ENCODE results near the gene MCOLN1. TPM values are rescaled to one million over a fixed set of nuclear protein-coding genes. Genes with fewer than 3 reads are reported as not detected.

The MCOLN1 gene
- polyA plus RNA-seq, 1 of the 3 experiments (the other 2 are of a cell fraction), result 28.4 TPM

- whole genome bisulfite sequencing (ENCODE audit: low lambda C conversion rate), result 27% methylated on average over 27 of the region's 37 CpGs
- Histone ChIP-seq H3K27me3 (ENCODE audit: insufficient read depth) (no peaks in the 10 kb centered on the region), H3K4me2 (no peak overlapping the region), H3K4me1 (ENCODE audit: control insufficient read depth in 1 of 2, insufficient read depth in 2 of 2, low read depth in 1 of 2, low read length in 1 of 2) (peaks cover 0 to 29% of the 10 kb centered on the region in 2 experiments; a peak in 1 of 4 replicates), H4K20me1 (ENCODE audit: insufficient read depth) (no peaks in the 10 kb centered on the region), H3K9ac (no peak overlapping the region), H3K4me3 (ENCODE audit: low read depth in 2 of 2, low read length in 1 of 2) (no peak overlapping the region), H3K9me3 (no peaks in the 10 kb centered on the region), H3K9me2 (no peaks in the 10 kb centered on the region), H2AFZ (ENCODE audit: low read depth) (no peak overlapping the region), H3K36me3 (replicated peaks in 1 of 2; ENCODE audit: control insufficient read depth in 1 of 2, insufficient read depth in 2 of 2, low read length in 1 of 2) (no peaks in the 10 kb centered on the region), H3K79me2 (ENCODE audit: insufficient read depth) (no peaks in the 10 kb centered on the region), H3K27ac (ENCODE audit: low read depth in 2 of 2, low read length in 1 of 2) (peak overlapping the region in 1 of 2 experiments; percentile 90; a peak in 2 of 4 replicates), H3F3A (replicated peaks; ENCODE audit: insufficient read depth) (no peaks in the 10 kb centered on the region)
- TF ChIP-seq TEAD4 (IDR thresholded peaks at IDR 0.05; ENCODE audit: borderline replicate concordance, insufficient read depth) (no peak), EZH2phosphoT487 (IDR thresholded peaks at IDR 0.05; ENCODE audit: borderline replicate concordance, low read depth) (no peak), CHD2 (IDR thresholded peaks at IDR 0.05; ENCODE audit: low read length, partially characterized antibody) (peak; percentile 28), RCOR1 (IDR thresholded peaks at IDR 0.05; ENCODE audit: low read length) (0 out of 2 replicates have a peak, but pooled peaks have one; percentile 12), MEF2A (IDR thresholded peaks at IDR 0.05; ENCODE audit: borderline replicate concordance, low read depth) (no peak)
- DNase-seq, result peak; percentile 91
- ChIA-PET CTCF (interaction anchor here (1.4 kb wide), 1 partner anchor 128 kb away, joined by 4 read pairs; no protein-coding TSS in a partner anchor), POLR2A (interaction anchor here (0.6 to 2.1 kb wide), 10 partner anchors 10 to 88 kb away, joined by 3 to 14 read pairs (median 4); partner anchors contain the start of genes MCOLN1, PNPLA6 and ZNF358)
Measured at GRCh38 chr19:7482584-7483439, 39.6 kb upstream of the MCOLN1 start.

GRCh38 chr19:7483720-7484201 lies 38.7 kb upstream of the MCOLN1 start:
- H3K9me3 ChIP-seq, result no peaks in the 10 kb centered on the region
- H3F3A ChIP-seq (replicated peaks; ENCODE audit: insufficient read depth), result no peaks in the 10 kb centered on the region
- no peak overlapping the region for H3K4me3 ChIP-seq (ENCODE audit: low read depth in 2 of 2, low read length in 1 of 2)
- H3K4me1 ChIP-seq (ENCODE audit: control insufficient read depth in 1 of 2, insufficient read depth in 2 of 2, low read depth in 1 of 2, low read length in 1 of 2), result peaks cover 0 to 33% of the 10 kb centered on the region in 2 experiments; a peak in 1 of 4 replicates
- no peaks in the 10 kb centered on the region for H3K79me2 ChIP-seq (ENCODE audit: insufficient read depth)
- ChIA-PET CTCF (interaction anchor here (1.0 kb wide), 1 partner anchor 14 kb away, joined by 3 read pairs; a partner anchor contains a TSS), POLR2A (interaction anchor here (0.6 to 2.1 kb wide), 4 partner anchors 11 to 79 kb away, joined by 3 to 14 read pairs (median 4); partner anchors contain the start of gene PNPLA6)
- H3K27me3 ChIP-seq (ENCODE audit: insufficient read depth), result no peaks in the 10 kb centered on the region
- 49% methylated on average over 15 of the region's 17 CpGs for WGBS (ENCODE audit: low lambda C conversion rate)
- H3K9me2 ChIP-seq, result no peaks in the 10 kb centered on the region
- peak overlapping the region in 1 of 2 experiments; percentile 90; a peak in 2 of 4 replicates for H3K27ac ChIP-seq (ENCODE audit: low read depth in 2 of 2, low read length in 1 of 2)
- H4K20me1 ChIP-seq (ENCODE audit: insufficient read depth), result no peaks in the 10 kb centered on the region
- DNase-seq, result peak; percentile 76
- H3K4me2 ChIP-seq, result no peak overlapping the region
- H2AFZ ChIP-seq (ENCODE audit: low read depth), result no peak overlapping the region
- H3K36me3 ChIP-seq (replicated peaks in 1 of 2; ENCODE audit: control insufficient read depth in 1 of 2, insufficient read depth in 2 of 2, low read length in 1 of 2), result no peaks in the 10 kb centered on the region
- no peak overlapping the region for H3K9ac ChIP-seq
- TF ChIP-seq RCOR1 (IDR thresholded peaks at IDR 0.05; ENCODE audit: low read length) (0 out of 2 replicates have a peak, but pooled peaks have one; percentile 43), IRF3 (IDR thresholded peaks at IDR 0.05; ENCODE audit: low read depth, low read length) (no peak), FOSL2 (IDR thresholded peaks at IDR 0.05; ENCODE audit: borderline replicate concordance, low read depth) (no peak), CTCF (IDR thresholded peaks at IDR 0.05) (no peak), GATA2 (CRISPR knock-in tag; IDR thresholded peaks at IDR 0.05) (peak; percentile 81), CHD2 (IDR thresholded peaks at IDR 0.05; ENCODE audit: low read length, partially characterized antibody) (no peak), RAD21 (IDR thresholded peaks at IDR 0.05; ENCODE audit: low read length) (no peak), SMC3 (IDR thresholded peaks at IDR 0.05; ENCODE audit: low read depth, low read length) (no peak), REST (IDR thresholded peaks at IDR 0.05; ENCODE audit: low read depth, low read length) (no peak), MAX (IDR thresholded peaks at IDR 0.05; ENCODE audit: low read depth) (no peak), ELF1 (IDR thresholded peaks at IDR 0.05) (no peak), TAF1 (IDR thresholded peaks at IDR 0.05; ENCODE audit: borderline replicate concordance, low read depth, low read length) (no peak), NFIC (IDR thresholded peaks at IDR 0.05; ENCODE audit: borderline replicate concordance) (no peak)

Data from SK-N-SH (cell line).